SU-DHL-6 (cell line): ENCODE results near the gene SLC17A9.

Source experiments
- CTCF ChIP-seq: fragments of 200-600 bp; sonication (generic); IDR thresholded peaks from one replicate; pipeline ENCODE4 v1.5.1; 2017; ENCODE audit warnings: antibody characterized with exemption, mild to moderate bottlenecking, low read length, moderate library complexity; ENCODE audit not compliant: insufficient read depth, poor library complexity, severe bottlenecking
- EZH2phosphoT487 ChIP-seq: fragments of 200-600 bp; sonication (generic), shearing (Covaris generic); conservative IDR thresholded peaks from 2 replicates; pipeline ENCODE4 v1.6.1; 2018; ENCODE audit warnings: mild to moderate bottlenecking, antibody characterized with exemption, low read length, moderate library complexity, mixed read lengths

GRCh38 chr20:62975812-62976508 is 23.5 kb downstream of the SLC17A9 start:
- TF ChIP-seq CTCF (no peak), EZH2phosphoT487 (no peak)
